ENCODE results near the gene OR2A7. TPM values are rescaled to one million over a fixed set of nuclear protein-coding genes. Genes with fewer than 3 reads are reported as not detected.
"Not testable (repeated sequence)": the region's sequence is repeated elsewhere in the genome, so short reads cannot be mapped to it uniquely, and the experiment has no call there.

The OR2A7 gene
- total RNA-seq, 1 experiment from 2014 or later = not detected

DNA sequence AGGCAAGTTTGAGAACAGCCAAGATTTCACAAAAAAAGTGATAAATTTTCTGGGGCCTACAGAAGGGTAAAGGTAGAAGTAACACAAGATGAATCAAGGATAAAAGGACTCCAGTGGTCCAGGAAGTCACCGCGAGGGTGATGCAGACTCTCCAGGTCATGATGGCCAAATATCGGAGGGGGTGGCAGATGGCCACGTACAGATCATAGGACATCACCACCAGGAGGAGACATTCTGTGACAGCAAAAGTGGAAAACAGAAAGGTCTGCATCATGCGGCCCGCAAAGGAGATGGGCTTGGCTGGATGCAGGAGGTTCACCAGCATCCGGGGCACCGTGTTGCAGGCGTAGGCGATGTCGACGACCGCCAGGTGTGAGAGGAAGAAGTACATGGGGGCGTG lies 5.5 kb downstream of the OR2A7 start:
- in situ Hi-C loops (cut with HindIII; ENCODE audit: low sequenced_read_pairs); DNase-seq (ENCODE audit: low spot score): not testable (repeated sequence)

DNA sequence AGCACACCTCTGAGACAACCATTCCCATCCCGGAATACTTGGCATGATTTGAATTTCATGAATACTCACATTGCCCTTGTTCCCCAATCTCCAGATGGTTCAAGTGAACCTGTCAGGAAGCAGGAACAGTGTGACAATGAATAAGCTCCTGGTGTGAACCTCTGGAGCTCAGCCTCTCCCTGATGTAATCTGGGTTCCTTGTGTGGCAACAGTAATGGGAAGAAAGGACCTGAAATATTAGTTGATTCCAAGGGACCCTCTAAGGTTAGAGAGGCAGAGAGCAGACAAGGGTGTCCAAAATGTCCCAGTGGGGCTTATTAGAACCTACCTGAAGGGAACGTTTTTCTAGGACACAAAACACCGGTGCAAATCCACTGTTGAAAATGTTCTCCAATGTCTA lies 8.5 kb downstream of the OR2A7 start:
- no peak for DNase-seq (ENCODE audit: low spot score)
- in situ Hi-C loops (cut with HindIII; ENCODE audit: low sequenced_read_pairs) = no loop called here

GRCh38 chr7:144255471-144255897 lies 9.1 kb downstream of the OR2A7 start:
- in situ Hi-C loops (cut with HindIII; ENCODE audit: low sequenced_read_pairs) = no loop called here
- no peak for DNase-seq (ENCODE audit: low spot score)

GRCh38 chr7:144252307-144252706 lies 12.3 kb downstream of the OR2A7 start:
- in situ Hi-C loops (cut with HindIII; ENCODE audit: low sequenced_read_pairs) = not testable (repeated sequence)

DNA sequence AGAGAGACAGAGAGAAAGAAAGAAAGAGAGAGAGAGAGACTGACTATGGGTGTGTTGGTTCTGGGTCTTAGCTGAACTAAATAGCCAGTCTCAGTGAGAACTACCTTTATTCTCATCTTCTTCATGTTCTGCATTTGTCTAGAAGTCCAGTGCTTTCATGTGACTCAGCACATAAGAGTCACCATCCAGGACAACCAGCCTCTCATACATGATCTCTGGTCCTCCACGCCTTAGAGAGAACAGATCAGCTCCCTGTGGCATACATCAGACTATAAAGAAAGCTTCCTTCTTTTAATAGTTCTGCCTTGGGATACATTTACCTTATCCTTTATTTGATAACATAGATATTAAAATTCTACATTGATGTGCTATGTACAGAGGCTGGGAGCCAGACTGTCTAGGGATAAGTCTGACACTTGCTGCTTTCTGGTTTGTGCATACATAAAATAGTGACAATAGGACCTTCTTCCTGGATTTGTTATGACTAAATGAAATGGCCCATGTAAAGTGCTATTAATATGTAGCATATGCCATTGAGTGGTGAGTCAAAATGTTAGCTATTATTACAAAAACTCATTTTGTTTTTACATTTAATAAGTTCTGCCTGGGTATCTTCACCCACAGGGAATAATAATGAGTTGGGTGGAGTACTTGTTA lies 16.8 kb downstream of the OR2A7 start:
- DNase-seq (ENCODE audit: low spot score); in situ Hi-C loops (cut with HindIII; ENCODE audit: low sequenced_read_pairs): not testable (repeated sequence)

More at GRCh38 chr7:144252307-144252706, 12.3 kb downstream of the OR2A7 start:
- DNase-seq (ENCODE audit: low spot score) = not testable (repeated sequence)

DNA sequence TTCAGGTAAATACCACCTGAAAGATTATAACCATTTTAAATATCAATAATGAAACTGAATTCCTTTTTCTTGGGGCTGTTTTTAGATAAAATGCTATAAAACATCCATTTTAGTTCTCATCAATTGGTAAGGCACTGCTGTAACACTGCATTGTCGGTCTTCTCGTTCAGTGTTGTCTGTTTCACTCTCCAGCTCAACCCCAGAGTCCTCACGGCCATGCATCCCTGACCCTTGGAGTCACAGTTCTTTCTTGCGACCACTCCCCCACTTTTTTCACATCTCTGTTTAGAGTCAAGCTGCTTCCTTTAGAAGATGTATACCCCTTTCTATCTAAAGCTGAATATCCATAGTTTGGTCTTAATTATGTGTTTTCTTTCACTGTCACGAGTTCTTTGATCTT lies 17.6 kb downstream of the OR2A7 start:
- DNase-seq (ENCODE audit: low spot score); in situ Hi-C loops (cut with HindIII; ENCODE audit: low sequenced_read_pairs): not testable (repeated sequence)

- in situ Hi-C loops (cut with HindIII; ENCODE audit: low sequenced_read_pairs); DNase-seq (ENCODE audit: low spot score): not testable (repeated sequence)
Measured at GRCh38 chr7:144245372-144245771, 19.2 kb downstream of the OR2A7 start.

GRCh38 chr7:144239365-144239764 lies 25.2 kb downstream of the OR2A7 start, which contains the start of gene OR2A42:
Gene OR2A42 (minus strand): TSS chr7:144239605. CDS start chr7:144232843, 6,762 bp downstream.
- DNase-seq (ENCODE audit: low spot score); in situ Hi-C loops (cut with HindIII; ENCODE audit: low sequenced_read_pairs): not testable (repeated sequence)

DNA sequence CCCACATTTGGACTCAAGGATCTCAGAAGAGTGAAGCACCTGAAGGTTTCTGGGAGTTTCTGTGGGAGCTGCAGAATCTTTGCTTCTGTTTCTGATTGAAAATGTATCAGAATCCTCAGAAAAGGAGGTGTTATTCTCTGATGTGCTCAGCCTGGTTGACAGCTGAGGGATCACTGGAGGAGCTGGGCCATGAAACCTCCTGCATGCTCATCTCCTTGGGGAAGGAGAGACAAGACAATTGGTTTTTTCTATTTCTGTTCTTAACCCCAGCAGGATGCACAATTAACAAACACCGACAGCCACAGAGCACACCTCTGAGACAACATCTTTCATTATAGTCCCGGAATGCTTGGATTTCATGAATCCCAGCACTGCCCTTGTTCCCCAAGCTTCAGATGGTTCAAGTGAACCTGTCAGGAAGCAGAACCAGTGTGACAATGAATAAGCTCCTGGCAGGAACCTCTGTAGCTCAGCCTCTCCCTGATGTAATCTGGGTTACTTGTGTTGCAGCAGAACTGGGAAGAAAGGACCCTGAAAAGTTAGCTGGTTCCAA lies 26.0 kb downstream of the OR2A7 start:
- in situ Hi-C loops (cut with HindIII; ENCODE audit: low sequenced_read_pairs); DNase-seq (ENCODE audit: low spot score): not testable (repeated sequence)

DNA sequence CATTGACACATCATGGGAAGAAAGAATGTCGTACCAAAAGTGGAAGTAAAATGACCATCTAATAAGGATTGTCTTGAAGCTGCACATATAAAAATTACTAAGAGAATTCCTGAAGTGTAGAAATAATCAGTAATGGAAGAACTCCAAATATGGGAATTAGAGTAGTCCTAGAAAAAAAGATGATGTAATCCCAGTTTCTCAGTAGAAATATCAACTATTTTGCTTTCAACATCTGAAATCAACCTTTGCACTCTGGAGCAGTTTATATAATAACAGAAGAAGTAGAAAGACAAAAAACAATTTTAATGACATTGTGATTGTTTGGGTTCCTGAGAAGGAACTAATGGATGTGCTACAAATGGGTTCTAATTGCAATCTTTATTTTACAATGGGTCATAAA lies 31.6 kb downstream of the OR2A7 start:
- in situ Hi-C loops (cut with HindIII; ENCODE audit: low sequenced_read_pairs); DNase-seq (ENCODE audit: low spot score): not testable (repeated sequence)

- in situ Hi-C loops (cut with HindIII; ENCODE audit: low sequenced_read_pairs); DNase-seq (ENCODE audit: low spot score): not testable (repeated sequence)
Measured at GRCh38 chr7:144231027-144231426, 33.6 kb downstream of the OR2A7 start.

- in situ Hi-C loops (cut with HindIII; ENCODE audit: low sequenced_read_pairs); DNase-seq (ENCODE audit: low spot score): not testable (repeated sequence)
Measured at GRCh38 chr7:144228810-144229209, 35.8 kb downstream of the OR2A7 start.

DNA sequence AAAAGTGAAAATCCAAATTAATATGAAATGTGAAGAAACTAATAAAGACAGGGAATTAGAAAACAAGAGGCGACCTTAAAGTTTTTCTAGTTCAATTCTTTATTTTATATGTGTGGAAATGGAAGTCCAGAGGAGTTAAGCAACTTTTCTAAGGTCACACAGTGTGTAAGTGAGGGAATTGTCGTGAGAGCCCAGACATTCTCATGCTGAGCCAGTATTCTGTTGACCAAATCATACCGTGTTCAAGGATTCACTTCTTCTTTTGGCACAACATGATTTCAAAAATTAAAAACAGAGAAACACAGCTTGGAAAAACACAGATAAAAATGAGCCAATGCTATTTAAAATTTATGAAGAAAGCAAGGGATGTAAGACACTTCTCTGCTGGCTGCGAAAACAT lies 37.7 kb downstream of the OR2A7 start:
- in situ Hi-C loops (cut with HindIII; ENCODE audit: low sequenced_read_pairs) = not testable (repeated sequence)

GRCh38 chr7:144223675-144224074 lies 40.9 kb downstream of the OR2A7 start:
- DNase-seq (ENCODE audit: low spot score); in situ Hi-C loops (cut with HindIII; ENCODE audit: low sequenced_read_pairs): not testable (repeated sequence)

More for the DNA sequence above, 37.7 kb downstream of the OR2A7 start:
- not testable (repeated sequence) for DNase-seq (ENCODE audit: low spot score)

DNA sequence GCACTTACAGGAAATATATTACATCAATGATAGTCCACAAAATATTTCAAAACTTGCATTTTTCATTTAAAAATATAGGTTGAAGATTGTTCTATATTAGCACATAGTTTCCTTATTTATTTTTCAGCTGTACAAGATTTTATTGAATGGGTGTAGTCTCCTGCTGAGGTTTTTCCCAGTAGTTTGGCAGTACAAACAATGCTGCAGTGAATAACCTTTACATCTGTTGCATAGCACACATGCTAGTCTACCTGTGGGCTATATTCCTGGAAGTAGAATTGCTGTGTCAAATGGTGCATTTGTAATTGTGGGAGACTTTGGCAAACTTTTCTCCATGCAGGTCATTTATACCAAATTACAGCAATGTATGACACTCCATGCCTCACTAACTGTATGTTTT lies 44.1 kb downstream of the OR2A7 start:
- in situ Hi-C loops (cut with HindIII; ENCODE audit: low sequenced_read_pairs); DNase-seq (ENCODE audit: low spot score): not testable (repeated sequence)

DNA sequence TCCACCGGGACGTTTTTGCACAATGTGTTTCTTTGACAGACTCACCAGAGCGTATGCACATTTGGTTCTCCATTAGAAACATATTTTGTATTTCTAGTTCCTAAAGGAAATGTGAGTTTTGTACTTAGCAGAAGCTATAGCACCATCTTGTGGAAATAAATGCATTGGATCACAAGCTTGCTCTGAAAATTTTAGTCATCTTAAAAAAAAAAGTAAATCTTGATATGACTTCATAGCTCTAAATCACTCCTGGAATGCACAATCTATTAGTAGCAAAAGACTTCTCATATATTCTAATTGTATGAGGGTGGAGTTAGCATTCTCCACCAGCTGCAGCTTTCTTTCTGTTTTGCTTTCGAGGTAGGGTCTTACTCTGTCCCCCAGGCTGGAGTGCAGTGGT lies 45.4 kb downstream of the OR2A7 start:
- in situ Hi-C loops (cut with HindIII; ENCODE audit: low sequenced_read_pairs); DNase-seq (ENCODE audit: low spot score): not testable (repeated sequence)

DNA sequence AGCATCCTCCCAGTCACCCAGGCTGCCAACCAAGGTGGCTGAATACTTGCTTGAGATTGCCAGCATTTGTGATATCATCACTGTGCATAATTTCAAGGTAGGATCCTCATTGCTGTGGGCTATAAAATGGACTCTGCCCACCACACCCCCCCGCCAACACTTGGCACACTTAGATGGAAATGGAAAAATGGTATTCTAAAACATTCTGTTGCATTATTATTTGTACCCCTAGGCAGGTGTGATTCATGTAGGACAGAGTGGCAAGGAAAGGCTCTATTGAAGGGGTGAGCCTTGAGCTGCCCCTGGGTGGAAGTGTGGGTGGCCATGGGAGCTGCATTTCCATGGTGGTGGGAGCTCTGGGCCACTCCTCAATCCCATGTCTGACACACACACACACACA lies 46.0 kb downstream of the OR2A7 start:
- DNase-seq (ENCODE audit: low spot score); in situ Hi-C loops (cut with HindIII; ENCODE audit: low sequenced_read_pairs): not testable (repeated sequence)

DNA sequence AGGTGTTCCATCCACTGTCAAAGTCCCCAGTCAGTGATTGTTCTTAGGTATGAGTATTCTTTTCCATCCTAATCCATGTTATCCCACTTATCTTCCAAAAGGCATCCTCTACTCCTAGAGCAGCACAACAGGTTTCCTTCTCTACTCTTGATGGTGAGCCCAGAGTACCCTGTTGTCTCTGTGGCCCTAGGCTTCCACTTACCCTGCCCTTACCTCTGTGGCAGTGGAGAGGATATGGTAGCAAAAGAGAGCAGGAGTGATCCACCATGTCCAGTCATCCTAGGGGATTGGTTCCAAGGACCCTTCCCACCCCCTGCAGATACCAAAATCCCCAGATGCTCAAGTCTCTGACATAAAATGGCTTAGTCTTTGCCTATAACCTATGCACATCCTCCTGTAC lies 47.4 kb downstream of the OR2A7 start:
- in situ Hi-C loops (cut with HindIII; ENCODE audit: low sequenced_read_pairs); DNase-seq (ENCODE audit: low spot score): not testable (repeated sequence)

Data from G401 (cell line).